HepG2 (cell line): ENCODE results near the gene PKP3. TPM values are rescaled to one million over a fixed set of nuclear protein-coding genes. Genes with fewer than 3 reads are reported as not detected.

ENCODE experiments used
- GABPA ChIP-seq, 2 experiments: IDR thresholded peaks; 2 replicates each; pipeline ENCODE4 v1.6.1; 2011 to 2016; ENCODE audit warnings: low read depth in 2 of 2, low read length in 1 of 2, missing biosample characterization in 1 of 2, missing genetic modification characterization in 1 of 2
- GABPB1 ChIP-seq: IDR thresholded peaks from 2 replicates; pipeline ENCODE4 v1.6.1; 2016; ENCODE audit warnings: mild to moderate bottlenecking, missing genetic modification reagents, moderate library complexity, missing compliant biosample characterization
- HBP1 ChIP-seq: IDR thresholded peaks from 2 replicates; pipeline ENCODE4 v1.6.1; 2016; ENCODE audit warnings: low read depth, control low read depth
- HNRNPK ChIP-seq: fragments of 200-400 bp; formaldehyde crosslinking; IDR thresholded peaks from 2 replicates; pipeline ENCODE4 v1.6.1; 2018; ENCODE audit warnings: low read length, low read depth, moderate library complexity, mild to moderate bottlenecking; ENCODE audit not compliant: poor library complexity, severe bottlenecking
- MED8 ChIP-seq: sonication (generic); formaldehyde crosslinking; IDR thresholded peaks from 2 replicates; pipeline ENCODE4 v1.8.1; 2023; ENCODE audit warnings: mild to moderate bottlenecking, missing genetic modification reagents; ENCODE audit not compliant: insufficient replicate concordance
- RBFOX2 ChIP-seq: fragments of 200-400 bp; formaldehyde crosslinking; IDR thresholded peaks from 2 replicates; pipeline ENCODE4 v1.6.1; 2017; ENCODE audit warnings: low read depth, mild to moderate bottlenecking, low read length
- SATB2 ChIP-seq: sonication (generic); formaldehyde crosslinking; IDR thresholded peaks from 2 replicates; pipeline ENCODE4 v1.5.0; 2020; ENCODE audit warnings: missing genetic modification reagents
- SP140L ChIP-seq: sonication (generic); formaldehyde crosslinking; IDR thresholded peaks from 2 replicates; pipeline ENCODE4 v1.4.0; 2020; ENCODE audit warnings: missing genetic modification reagents, borderline replicate concordance
- ZFAT ChIP-seq: sonication (generic); formaldehyde crosslinking; conservative IDR thresholded peaks from 2 replicates; pipeline ENCODE4 v1.8.1; 2023; ENCODE audit warnings: missing genetic modification reagents, inconsistent platforms
- ZNF282 ChIP-seq: fragments of 450-650 bp; IDR thresholded peaks from 2 replicates; pipeline ENCODE4 v1.6.1; 2018; ENCODE audit not compliant: partially characterized antibody
- ZNF564 ChIP-seq: sonication (generic); formaldehyde crosslinking; IDR thresholded peaks from 2 replicates; pipeline ENCODE4 v1.8.1; 2023; ENCODE audit warnings: mild to moderate bottlenecking, missing genetic modification reagents
- ZNF607 ChIP-seq: sonication (generic); formaldehyde crosslinking; IDR thresholded peaks from 2 replicates; pipeline ENCODE4 v1.5.1; 2020; ENCODE audit warnings: missing genetic modification reagents, mild to moderate bottlenecking, borderline replicate concordance
- ZNF615 ChIP-seq: sonication (generic); formaldehyde crosslinking; IDR thresholded peaks from 2 replicates; pipeline ENCODE4 v1.5.0; 2020; ENCODE audit warnings: mild to moderate bottlenecking, missing genetic modification reagents, borderline replicate concordance
- ZNF737 ChIP-seq: sonication (generic); formaldehyde crosslinking; IDR thresholded peaks from 2 replicates; pipeline ENCODE4 v1.5.0; 2020; ENCODE audit warnings: missing genetic modification reagents, mild to moderate bottlenecking, borderline replicate concordance
- ZNF766 ChIP-seq: sonication (generic); formaldehyde crosslinking; IDR thresholded peaks from 2 replicates; pipeline ENCODE4 v1.5.0; 2020; ENCODE audit warnings: missing genetic modification reagents, borderline replicate concordance
- ZNF790 ChIP-seq: sonication (generic); formaldehyde crosslinking; IDR thresholded peaks from 2 replicates; pipeline ENCODE4 v1.8.0; 2022; ENCODE audit warnings: missing genetic modification reagents, mild to moderate bottlenecking, borderline replicate concordance
- polyA plus RNA-seq, 8 experiments: library from polyadenylated mRNA; depleted of rRNA in 3 of 8; stranded (reverse) in 7 of 8; unstranded in 1 of 8; fragments of >200 nt; fragmentation: Illumina TruSeq in 4 of 8; extraction: Trizol in 4 of 8; gene quantifications; 2 replicates each; pipeline versions ENCODE4 v1.2.1 to v1.2.3, GENCODE V29; 2011 to 2016; ENCODE audit warnings: low read depth in 4 of 8, missing spikeins in 1 of 8, mixed read lengths in 1 of 8; ENCODE audit not compliant: insufficient read depth in 1 of 8
- total RNA-seq, 5 experiments: library from RNA; depleted of rRNA; stranded (reverse); fragments of >200 nt; fragmentation: Illumina TruSeq; extraction: Trizol; gene quantifications; 2 replicates each; pipeline ENCODE4 v1.2.3, GENCODE V29; 2016; ENCODE audit warnings: low read depth in 1 of 5
- TF ChIP-seq, protein P1 (sequence below): sonication (generic); formaldehyde crosslinking; IDR thresholded peaks from 2 replicates; pipeline ENCODE4 v1.4.0; 2020; ENCODE audit warnings: missing genetic modification reagents, low read depth, mild to moderate bottlenecking, borderline replicate concordance
- TF ChIP-seq, protein P2 (sequence below): sonication (generic); formaldehyde crosslinking; IDR thresholded peaks from 2 replicates; pipeline ENCODE4 v1.8.1; 2023; ENCODE audit warnings: missing genetic modification reagents, mild to moderate bottlenecking, borderline replicate concordance
- TF ChIP-seq, protein P3 (sequence below): IDR thresholded peaks from 2 replicates; pipeline ENCODE4 v1.6.1; 2016; ENCODE audit warnings: missing compliant biosample characterization, missing genetic modification reagents, borderline replicate concordance
- TF ChIP-seq, protein P4 (sequence below): sonication (generic); formaldehyde crosslinking; IDR thresholded peaks from 2 replicates; pipeline ENCODE4 v1.9.0; 2021; ENCODE audit warnings: missing genetic modification reagents, borderline replicate concordance
- TF ChIP-seq, protein P5 (sequence below): sonication (generic); formaldehyde crosslinking; IDR thresholded peaks from 2 replicates; pipeline ENCODE4 v1.5.0; 2020; ENCODE audit warnings: missing genetic modification reagents

The PKP3 gene
- total and polyA plus RNA-seq, 2 of the 13 experiments (the other 11 are each of a cell fraction or from before 2014, with no cell fraction given): 18.0 to 28.7 TPM

DNA sequence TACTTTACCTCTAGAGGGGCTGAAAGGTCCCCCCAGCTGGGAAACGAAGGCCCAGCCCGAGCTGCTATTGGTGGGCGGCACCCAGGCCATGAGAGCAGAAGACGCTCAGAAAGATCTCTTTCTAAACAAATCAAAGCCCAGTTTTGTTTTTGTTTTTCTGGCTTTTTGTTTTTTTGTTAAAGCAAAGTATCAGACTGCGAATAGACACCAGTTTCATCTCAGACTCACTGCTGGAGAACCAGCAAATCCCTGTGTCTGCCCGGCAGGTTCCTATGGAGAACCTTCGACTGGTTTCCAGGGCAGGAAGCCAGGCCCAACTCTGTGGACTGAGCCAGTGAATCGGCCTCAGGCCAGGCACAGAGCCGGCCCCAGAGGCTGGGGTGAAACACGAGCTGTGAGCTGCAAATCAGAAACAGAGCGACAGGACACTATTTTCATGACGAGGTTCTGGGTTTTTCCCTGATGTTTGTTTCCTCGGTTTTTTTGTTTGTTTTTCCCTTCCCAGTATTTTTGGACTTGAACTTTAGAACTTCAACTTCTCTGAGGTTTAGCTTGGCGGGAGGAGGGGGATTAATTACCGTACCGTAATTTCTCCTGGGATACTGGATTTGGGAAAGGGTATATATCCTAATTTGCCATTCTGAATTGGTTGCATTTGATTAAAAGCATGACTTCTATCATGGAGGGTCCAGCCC, 40.7 kb upstream of the PKP3 start (continued):
- TF ChIP-seq, protein P1, sequence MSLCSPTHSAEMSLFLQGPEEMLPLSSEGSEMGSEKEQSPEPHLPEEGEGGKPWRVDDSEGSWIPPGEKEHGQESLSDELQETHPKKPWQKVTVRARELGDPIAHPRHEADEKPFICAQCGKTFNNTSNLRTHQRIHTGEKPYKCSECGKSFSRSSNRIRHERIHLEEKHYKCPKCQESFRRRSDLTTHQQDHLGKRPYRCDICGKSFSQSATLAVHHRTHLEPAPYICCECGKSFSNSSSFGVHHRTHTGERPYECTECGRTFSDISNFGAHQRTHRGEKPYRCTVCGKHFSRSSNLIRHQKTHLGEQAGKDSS (CRISPR knock-in tag): no peak
- no peak for TF ChIP-seq ZNF737 (CRISPR knock-in tag)
- no peak for TF ChIP-seq ZNF282
- TF ChIP-seq SATB2 (CRISPR knock-in tag): 0 out of 2 replicates have a peak, but pooled peaks have one; percentile 4
- TF ChIP-seq, protein P2, sequence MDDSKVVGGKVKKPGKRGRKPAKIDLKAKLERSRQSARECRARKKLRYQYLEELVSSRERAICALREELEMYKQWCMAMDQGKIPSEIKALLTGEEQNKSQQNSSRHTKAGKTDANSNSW (CRISPR knock-in tag): no peak
- peak; percentile 37; the same call in 1 of the 2 replicates for TF ChIP-seq ZNF790
- TF ChIP-seq HNRNPK: no peak
- peak; percentile 23; the same call in 1 of the 2 replicates for TF ChIP-seq SP140L (CRISPR knock-in tag)
- no peak for TF ChIP-seq GABPA (IDR thresholded peaks at IDR 0.05; ENCODE audit: low read depth, low read length)
- TF ChIP-seq GABPA (CRISPR knock-in tag; IDR thresholded peaks at IDR 0.05; ENCODE audit: low read depth): peak; percentile 43
- TF ChIP-seq HBP1 (CRISPR knock-in tag): no peak
- TF ChIP-seq GABPB1: peak; percentile 55
- TF ChIP-seq ZNF564 (CRISPR knock-in tag): no peak
- TF ChIP-seq ZFAT (CRISPR knock-in tag): no peak
- TF ChIP-seq, protein P3, sequence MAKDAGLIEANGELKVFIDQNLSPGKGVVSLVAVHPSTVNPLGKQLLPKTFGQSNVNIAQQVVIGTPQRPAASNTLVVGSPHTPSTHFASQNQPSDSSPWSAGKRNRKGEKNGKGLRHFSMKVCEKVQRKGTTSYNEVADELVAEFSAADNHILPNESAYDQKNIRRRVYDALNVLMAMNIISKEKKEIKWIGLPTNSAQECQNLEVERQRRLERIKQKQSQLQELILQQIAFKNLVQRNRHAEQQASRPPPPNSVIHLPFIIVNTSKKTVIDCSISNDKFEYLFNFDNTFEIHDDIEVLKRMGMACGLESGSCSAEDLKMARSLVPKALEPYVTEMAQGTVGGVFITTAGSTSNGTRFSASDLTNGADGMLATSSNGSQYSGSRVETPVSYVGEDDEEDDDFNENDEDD (CRISPR knock-in tag): peak; percentile 64; the same call in 1 of the 2 replicates
- no peak for TF ChIP-seq ZNF766 (CRISPR knock-in tag)
- TF ChIP-seq RBFOX2: no peak
- peak; percentile 83; the same call in 1 of the 2 replicates for TF ChIP-seq ZNF615 (CRISPR knock-in tag)
- TF ChIP-seq, protein P4, sequence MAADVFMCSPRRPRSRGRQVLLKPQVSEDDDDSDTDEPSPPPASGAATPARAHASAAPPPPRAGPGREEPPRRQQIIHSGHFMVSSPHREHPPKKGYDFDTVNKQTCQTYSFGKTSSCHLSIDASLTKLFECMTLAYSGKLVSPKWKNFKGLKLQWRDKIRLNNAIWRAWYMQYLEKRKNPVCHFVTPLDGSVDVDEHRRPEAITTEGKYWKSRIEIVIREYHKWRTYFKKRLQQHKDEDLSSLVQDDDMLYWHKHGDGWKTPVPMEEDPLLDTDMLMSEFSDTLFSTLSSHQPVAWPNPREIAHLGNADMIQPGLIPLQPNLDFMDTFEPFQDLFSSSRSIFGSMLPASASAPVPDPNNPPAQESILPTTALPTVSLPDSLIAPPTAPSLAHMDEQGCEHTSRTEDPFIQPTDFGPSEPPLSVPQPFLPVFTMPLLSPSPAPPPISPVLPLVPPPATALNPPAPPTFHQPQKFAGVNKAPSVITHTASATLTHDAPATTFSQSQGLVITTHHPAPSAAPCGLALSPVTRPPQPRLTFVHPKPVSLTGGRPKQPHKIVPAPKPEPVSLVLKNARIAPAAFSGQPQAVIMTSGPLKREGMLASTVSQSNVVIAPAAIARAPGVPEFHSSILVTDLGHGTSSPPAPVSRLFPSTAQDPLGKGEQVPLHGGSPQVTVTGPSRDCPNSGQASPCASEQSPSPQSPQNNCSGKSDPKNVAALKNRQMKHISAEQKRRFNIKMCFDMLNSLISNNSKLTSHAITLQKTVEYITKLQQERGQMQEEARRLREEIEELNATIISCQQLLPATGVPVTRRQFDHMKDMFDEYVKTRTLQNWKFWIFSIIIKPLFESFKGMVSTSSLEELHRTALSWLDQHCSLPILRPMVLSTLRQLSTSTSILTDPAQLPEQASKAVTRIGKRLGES (CRISPR knock-in tag): no peak
- TF ChIP-seq, protein P5, sequence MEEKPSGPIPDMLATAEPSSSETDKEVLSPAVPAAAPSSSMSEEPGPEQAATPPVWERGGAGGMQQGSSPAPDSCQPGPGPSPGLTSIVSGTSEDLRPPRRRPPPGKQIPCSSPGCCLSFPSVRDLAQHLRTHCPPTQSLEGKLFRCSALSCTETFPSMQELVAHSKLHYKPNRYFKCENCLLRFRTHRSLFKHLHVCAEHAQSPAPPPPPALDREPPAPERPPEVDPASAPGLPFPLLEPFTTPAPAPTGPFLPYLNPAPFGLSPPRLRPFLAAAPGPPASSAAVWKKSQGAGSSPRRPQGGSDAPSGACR (CRISPR knock-in tag): 0 out of 2 replicates have a peak, but pooled peaks have one; percentile 42
- 0 out of 2 replicates have a peak, but pooled peaks have one; percentile 27 for TF ChIP-seq ZNF607 (CRISPR knock-in tag)
- peak; percentile 71 for TF ChIP-seq MED8 (CRISPR knock-in tag)
